ENCODE measurements around the gene SFRP2.

- TF ChIP-seq CTCF (IDR thresholded peaks at IDR 0.05): peak in 8 of 12 donors; percentile 11 to 43 (median 26)
- TF ChIP-seq POLR2A (IDR thresholded peaks at IDR 0.05): no peak
Observed at GRCh38 chr4:153791746-153792617, 3.1 kb upstream of the SFRP2 start.

All from heart left ventricle (tissue), 13 donors.